Lower lobe of right lung (tissue), 2 donors: ENCODE data around the gene FBN1. TPM values are rescaled to one million over a fixed set of nuclear protein-coding genes. Genes with fewer than 3 reads are reported as not detected.

Experiments
- ATAC-seq, 2 donors: fragments of 200-7000 bp; cut with Tn5 transposase; one replicate each; pipeline ENCODE4 v1.9.1; 2020 to 2022; ENCODE audit warnings: mild to moderate bottlenecking in 2 of 2, moderate library complexity in 2 of 2
- DNase-seq: peaks from one replicate; pipeline ENCODE4 v3.0.0-alpha.2; 2020
- H3K27ac ChIP-seq: fragments of 200-600 bp; one replicate; pipeline ENCODE4 v1.8.0; 2022
- H3K27me3 ChIP-seq: fragments of 200-600 bp; one replicate; pipeline ENCODE4 v1.8.0; 2022; ENCODE audit warnings: low read depth
- H3K36me3 ChIP-seq: fragments of 200-600 bp; one replicate; pipeline ENCODE4 v1.8.0; 2022; ENCODE audit warnings: mild to moderate bottlenecking
- H3K4me1 ChIP-seq: fragments of 200-600 bp; one replicate; pipeline ENCODE4 v1.8.0; 2022
- H3K4me3 ChIP-seq: fragments of 200-600 bp; one replicate; pipeline ENCODE4 v1.8.0; 2022; ENCODE audit warnings: mild to moderate bottlenecking
- H3K9me3 ChIP-seq: fragments of 200-600 bp; one replicate; pipeline ENCODE4 v1.8.0; 2022
- intact Hi-C: fragments of 100-400 bp; cut with DNase I; formaldehyde crosslinking; loops from one replicate; pipeline ENCODE4 v1.11.0; 2022
- long read RNA-seq: library from polyadenylated mRNA; unstranded; transcript quantifications from one replicate; pipeline ENCODE4 v2.0.0, GENCODE V29; 2021
- total RNA-seq: library from RNA; stranded (reverse); fragmentation: NEBNext Ultra II Directional; extraction: Animal tissue kit (Norgen Biotek cat#: 25700); gene quantifications from one replicate; pipeline ENCODE4 v1.2.1, GENCODE V29; 2021
- TF ChIP-seq, protein P1 (sequence below): fragments of 200-600 bp; IDR thresholded peaks from one replicate; pipeline ENCODE4 v1.8.0; 2022; ENCODE audit warnings: antibody characterized with exemption, mild to moderate bottlenecking
- donor health status: DM: no; HTN: yes; CAD: no; lungs with severe emphysema.

FBN1 gene
- 75.3 TPM for total RNA-seq
- long read RNA-seq, partial matches to known transcripts = 21 of 25 reads
- long read RNA-seq, other reads (novel, unspliced or antisense) = 4 of 25 reads

DNA sequence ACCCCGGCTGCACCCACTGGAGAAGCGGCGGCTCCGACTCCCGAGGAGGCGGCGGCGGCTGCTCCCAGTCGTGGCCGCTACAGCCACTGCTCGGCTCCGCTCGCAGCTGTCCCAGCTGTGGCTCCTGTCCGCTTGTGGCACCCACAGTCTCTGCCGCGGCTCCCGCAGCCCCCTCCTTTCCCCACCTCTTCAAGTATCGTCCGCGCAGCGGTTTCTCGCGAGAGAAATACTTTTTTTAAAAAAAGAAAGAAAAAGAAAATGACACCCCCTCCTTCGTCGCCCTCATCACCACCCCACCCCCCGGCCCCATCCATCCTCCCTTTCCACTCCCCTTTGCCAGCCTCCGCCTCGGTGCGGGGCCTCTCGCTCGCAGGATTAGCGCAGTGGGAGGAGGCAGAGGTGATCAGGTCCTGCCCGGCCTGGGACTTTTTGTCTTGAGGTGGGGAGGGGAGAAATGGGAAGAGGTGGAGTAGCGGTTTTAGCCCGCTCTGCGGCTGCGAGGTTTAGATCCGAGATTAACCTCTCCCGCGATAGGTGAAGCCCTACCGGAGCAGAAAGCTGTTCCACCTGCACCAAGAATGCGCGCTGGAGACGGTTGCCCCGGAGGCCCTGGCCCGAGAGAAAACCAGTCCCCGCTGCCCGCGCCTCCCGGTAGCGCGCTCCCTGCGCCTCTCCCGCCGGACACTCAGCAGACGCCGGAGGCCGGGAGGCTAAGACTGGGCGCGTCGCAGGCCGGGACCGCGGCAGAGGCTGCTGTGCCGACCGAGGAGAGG is at the start of gene FBN1:
TSS of gene FBN1 (minus strand) at position 152 of the 773 bp plus-strand sequence. CDS start 940 bp downstream, outside the sequence.
- peak within 1 kb of the TSS; percentile 86 for H3K27ac ChIP-seq
- intact Hi-C loops = no loop called here
- no peaks in the 10 kb centered on the region for H3K9me3 ChIP-seq
- H3K4me1 ChIP-seq = peaks cover 23% of the 10 kb centered on the region
- ATAC-seq (peak; percentile 78 to 83), DNase-seq (peak; percentile 46)
- H3K36me3 ChIP-seq = no peaks in the 10 kb centered on the region
- peak within 1 kb of the TSS; percentile 72 for H3K4me3 ChIP-seq
- H3K27me3 ChIP-seq = peaks cover 26% of the 10 kb centered on the region
- TF ChIP-seq, protein P1, sequence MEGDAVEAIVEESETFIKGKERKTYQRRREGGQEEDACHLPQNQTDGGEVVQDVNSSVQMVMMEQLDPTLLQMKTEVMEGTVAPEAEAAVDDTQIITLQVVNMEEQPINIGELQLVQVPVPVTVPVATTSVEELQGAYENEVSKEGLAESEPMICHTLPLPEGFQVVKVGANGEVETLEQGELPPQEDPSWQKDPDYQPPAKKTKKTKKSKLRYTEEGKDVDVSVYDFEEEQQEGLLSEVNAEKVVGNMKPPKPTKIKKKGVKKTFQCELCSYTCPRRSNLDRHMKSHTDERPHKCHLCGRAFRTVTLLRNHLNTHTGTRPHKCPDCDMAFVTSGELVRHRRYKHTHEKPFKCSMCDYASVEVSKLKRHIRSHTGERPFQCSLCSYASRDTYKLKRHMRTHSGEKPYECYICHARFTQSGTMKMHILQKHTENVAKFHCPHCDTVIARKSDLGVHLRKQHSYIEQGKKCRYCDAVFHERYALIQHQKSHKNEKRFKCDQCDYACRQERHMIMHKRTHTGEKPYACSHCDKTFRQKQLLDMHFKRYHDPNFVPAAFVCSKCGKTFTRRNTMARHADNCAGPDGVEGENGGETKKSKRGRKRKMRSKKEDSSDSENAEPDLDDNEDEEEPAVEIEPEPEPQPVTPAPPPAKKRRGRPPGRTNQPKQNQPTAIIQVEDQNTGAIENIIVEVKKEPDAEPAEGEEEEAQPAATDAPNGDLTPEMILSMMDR = no peak

DNA sequence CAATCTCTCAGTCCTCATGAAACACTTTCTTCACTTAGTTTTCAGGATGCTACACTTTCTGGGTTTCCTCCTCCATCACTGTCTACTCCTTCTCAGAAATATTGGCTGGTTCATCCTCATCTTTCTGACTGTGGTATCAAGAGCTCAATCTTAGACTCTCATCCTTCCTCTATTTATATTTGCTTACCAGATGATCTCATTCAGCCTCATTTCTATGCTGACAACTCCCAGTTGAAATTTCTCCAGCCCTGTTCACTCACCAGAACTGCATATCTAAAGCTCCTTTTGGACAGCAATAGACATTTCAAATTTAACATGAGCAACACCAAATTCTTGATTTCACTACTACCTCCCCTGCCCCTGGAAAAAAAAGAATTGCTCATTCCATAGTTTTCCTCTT is 48.0 kb upstream of the FBN1 start:
- intact Hi-C loops = no loop called here
- TF ChIP-seq, protein P1 = no peak
- no peak for DNase-seq
- Histone ChIP-seq H3K4me1 (no peaks in the 10 kb centered on the region), H3K9me3 (no peaks in the 10 kb centered on the region), H3K36me3 (no peaks in the 10 kb centered on the region), H3K4me3 (no peak overlapping the region), H3K27ac (no peak overlapping the region), H3K27me3 (no peaks in the 10 kb centered on the region)
- ATAC-seq = no peak

DNA sequence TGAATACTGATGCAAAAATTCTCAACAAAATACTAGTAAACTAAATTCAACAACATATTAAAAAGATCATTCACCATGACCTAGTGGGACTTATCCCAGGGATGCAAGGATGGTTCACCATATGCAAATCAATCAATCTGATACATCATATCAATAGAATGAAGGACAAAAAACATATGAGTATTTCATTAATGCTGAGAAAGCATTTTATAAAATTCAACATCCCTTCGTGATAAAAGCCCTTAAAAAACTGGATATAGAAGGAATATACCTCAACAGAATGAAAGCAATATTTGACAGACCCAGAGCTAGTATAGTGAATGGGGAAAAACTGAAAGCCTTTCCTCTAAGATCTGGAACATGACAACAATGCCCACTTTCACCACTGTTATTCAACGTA is 43.0 kb upstream of the FBN1 start:
- intact Hi-C loops = no loop called here
- TF ChIP-seq, protein P1 = no peak
- Histone ChIP-seq H3K4me3 (no peak overlapping the region), H3K4me1 (no peaks in the 10 kb centered on the region), H3K9me3 (no peaks in the 10 kb centered on the region), H3K27ac (no peak overlapping the region), H3K27me3 (no peaks in the 10 kb centered on the region), H3K36me3 (no peaks in the 10 kb centered on the region)
- DNase-seq = no peak
- no peak for ATAC-seq

DNA sequence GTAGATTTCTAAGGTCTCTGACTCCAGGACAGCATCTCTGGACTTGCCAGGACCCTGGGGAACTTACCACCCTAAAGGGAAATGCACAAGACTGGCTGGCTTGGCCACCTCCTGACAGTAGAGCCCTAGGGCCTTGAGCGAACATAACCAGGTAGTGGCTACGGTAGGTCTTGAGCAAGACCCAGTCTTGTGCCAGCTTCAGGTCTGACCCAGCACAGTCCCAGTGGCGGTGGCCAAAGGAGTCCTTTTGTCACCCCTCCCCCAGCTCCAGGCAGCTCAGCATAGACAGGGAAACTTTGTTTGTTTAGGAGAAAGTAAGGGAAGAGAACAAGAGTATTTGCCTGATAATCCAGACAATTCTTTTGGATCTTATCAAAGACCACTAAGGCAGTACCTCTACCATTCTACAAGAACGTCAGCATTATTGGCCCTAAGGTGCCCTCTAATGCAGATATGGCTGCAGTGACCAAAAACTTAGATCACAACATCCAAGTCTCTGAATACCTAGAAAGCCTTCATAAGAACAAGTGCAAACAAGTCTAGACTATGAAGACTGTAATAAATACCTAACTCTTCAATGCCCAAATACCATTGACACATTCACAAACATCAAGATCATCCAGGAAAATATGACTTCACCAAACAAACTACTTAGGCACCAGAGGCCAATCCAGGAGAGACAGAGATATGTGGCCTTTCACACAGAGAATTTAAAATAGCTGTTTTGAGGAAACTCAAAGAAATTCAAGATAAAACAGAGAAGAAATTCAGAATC is 38.7 kb upstream of the FBN1 start:
- Histone ChIP-seq H3K4me3 (no peak overlapping the region), H3K36me3 (no peaks in the 10 kb centered on the region), H3K27ac (no peak overlapping the region), H3K4me1 (no peaks in the 10 kb centered on the region), H3K9me3 (no peaks in the 10 kb centered on the region), H3K27me3 (no peaks in the 10 kb centered on the region)
- TF ChIP-seq, protein P1 = no peak
- ATAC-seq (no peak), DNase-seq (no peak)
- intact Hi-C loops = no loop called here

DNA sequence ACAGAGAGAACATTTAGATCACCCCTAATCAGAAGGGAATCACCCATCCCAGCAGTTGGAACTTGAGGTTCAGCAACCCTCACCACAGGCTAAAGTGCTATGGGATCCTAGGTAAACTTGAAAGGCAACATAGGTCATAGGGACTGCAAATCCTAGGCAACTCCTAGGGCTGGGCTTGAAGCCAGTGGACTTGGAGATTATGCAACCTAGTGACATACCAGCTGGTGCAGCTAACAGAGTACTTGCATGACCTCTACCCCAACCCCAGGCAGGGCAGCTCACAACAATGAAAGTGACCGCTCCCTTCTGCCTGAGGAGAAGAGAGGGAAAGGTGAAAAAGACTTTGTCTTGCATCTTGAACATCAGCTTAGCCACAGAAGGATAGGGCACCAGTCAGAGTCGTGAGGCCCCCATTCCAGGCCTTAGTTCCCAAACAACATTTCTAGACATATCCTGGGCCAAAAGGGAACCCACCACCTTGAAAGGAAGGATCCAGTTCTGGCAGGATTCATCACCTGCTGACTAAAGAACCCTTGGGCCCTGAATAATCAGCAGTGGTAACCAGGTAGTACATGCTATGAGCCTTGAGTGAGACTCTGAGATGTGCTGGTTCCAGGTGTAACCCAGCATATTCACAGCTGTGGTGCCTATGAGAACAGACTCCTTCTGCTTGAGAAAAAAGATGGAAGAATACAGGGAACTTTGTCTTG is 37.6 kb upstream of the FBN1 start:
- no peaks in the 10 kb centered on the region for H3K36me3 ChIP-seq
- H3K9me3 ChIP-seq = no peaks in the 10 kb centered on the region
- TF ChIP-seq, protein P1 = no peak
- H3K4me1 ChIP-seq = no peaks in the 10 kb centered on the region
- DNase-seq = peak; percentile 44
- no peak overlapping the region for H3K27ac ChIP-seq
- H3K4me3 ChIP-seq = no peak overlapping the region
- intact Hi-C loops = no loop called here
- no peaks in the 10 kb centered on the region for H3K27me3 ChIP-seq
- ATAC-seq = peak; percentile 43 to 62
